Dedifferentiated amniotic fluid mesenchymal stem cell (primary cell): ENCODE measurements around the gene CCDC91.
"Not testable (repeated sequence)": the region's sequence is repeated elsewhere in the genome, so short reads cannot be mapped to it uniquely, and the experiment has no call there.

ENCODE experiments used
- DNase-seq: peaks from one replicate; pipeline ENCODE4 v3.0.0-alpha.2; 2016; ENCODE audit errors: extremely low spot score

CCDC91 gene

DNA sequence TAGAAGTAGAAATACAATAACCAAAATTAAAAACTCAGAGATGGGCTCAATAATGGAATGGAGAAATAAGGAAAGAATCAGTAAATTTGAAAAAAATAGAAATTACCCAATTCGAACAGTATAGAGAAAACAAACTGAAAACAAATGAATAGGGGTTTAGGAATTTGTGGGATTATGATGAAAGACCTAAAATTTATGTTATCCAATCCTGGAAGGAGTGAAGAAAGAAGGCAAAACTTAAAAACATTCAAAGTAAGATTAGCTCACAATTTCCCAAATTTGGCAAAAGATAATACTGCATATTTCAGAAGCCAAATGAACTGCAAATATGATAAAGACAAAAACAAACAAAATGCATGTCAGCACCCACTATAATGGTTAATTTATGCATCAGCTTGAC lies 177.1 kb downstream of the CCDC91 start:
- no peak for DNase-seq

DNA sequence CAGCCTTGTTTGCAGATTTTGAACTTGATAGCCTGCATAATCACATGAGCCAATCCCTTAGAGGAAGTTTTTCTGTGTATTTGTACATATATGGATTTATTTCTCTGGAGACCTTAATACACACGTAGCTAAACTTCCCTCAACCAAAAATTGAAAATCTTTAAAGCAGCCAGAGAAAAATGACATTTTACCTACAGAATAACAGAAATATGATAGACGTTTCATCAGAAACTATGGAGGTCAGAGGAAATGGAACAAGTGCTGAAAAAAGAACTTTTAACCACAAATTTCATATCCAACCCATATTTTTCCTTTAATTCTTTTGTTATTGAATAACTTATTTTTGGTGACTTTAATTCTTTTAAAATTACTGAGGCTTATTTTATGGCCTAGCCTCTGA lies 177.7 kb downstream of the CCDC91 start:
- DNase-seq = no peak

DNA sequence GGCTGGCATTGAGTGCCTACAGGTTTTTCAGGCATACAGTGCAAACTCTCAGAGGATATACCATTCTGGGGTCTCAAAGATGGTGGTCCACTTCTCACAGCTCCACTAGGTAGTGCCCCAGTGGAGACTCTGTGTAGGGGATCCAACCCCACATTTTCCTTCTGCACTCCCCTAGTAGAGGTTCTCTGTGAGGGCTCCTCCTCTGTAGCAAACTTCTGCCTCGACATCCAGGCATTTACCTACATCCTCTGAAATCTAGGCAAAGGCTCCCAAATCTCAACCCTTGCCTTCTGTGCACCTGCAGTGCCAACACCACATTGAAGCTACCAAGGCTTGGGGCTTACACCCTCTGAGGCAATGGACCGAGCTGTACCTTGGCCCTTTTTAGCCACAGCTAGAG lies 179.2 kb downstream of the CCDC91 start:
- no peak for DNase-seq

DNA sequence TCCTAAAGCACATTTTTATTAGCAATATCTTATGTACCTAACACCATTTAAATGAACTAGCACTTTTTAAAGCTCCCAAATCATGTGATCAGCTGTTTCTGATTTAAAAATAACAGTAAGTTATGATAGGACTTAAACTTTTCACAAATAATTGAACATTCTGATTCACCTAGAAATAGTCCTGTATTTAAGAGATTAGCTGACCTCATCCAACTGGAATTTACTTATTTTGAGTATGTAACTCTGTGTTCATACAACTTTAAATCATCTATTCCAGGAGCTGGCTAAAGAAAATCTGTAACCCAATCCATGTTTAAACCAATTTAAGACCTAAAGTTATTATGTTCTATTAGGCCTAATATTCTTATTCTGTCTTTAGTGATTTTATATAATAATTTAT lies 184.3 kb downstream of the CCDC91 start:
- DNase-seq = no peak

DNA sequence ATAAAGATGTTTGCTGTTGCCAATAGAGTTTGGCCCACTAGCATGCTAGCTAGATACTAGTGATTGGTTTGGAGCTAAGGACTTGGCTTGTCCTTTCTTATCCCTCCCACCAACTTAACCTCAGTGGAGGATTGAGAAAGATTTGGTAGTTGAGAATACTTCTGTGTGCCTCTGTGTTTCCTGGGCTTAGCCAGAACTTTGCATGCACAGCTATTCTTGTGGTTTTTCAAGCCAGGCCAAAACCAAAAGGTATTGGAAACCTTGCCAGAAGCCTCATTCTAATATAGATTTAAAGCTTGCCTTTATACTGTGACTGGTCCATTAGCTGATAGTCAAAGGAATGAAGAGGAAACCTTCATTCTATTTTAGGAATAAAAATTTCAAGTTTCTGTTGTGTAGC lies 188.5 kb downstream of the CCDC91 start:
- peak; percentile 33 for DNase-seq

DNA sequence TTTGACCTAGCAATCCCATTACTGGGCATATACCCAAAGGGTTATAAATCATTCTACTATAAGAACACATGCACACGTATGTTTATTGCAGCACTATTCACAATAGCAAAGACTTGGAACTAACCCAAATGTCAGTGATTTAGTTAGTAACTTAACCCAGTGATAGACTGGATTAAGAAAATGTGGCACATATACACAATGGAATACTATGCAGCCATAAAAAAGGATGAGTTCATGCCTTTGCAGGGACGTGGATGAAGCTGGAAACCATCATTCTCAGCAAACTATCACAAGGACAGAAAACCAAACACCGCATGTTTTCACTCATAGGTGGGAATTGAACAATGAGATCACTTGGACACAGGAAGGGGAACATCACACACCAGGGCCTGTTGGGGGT lies 189.5 kb downstream of the CCDC91 start:
- DNase-seq = not testable (repeated sequence)

DNA sequence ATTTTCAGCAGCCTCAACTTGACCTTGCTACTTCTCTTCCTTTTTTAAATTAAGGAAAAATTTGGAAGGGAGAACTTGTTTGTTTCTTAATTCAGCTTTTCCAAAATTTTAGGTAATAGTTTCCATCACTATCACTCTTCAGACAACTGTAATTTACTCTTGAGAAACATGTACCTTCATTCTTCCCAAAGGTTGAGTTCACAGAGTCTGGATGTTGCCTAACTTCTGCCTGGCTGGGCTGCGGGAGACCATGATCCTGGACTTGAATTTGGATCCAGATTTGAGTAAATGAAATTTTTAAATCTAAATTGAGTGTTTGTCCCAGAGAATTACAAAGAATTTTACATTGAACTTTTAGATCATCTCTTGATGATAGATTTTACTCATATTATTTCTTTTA lies 193.1 kb downstream of the CCDC91 start:
- DNase-seq = no peak

DNA sequence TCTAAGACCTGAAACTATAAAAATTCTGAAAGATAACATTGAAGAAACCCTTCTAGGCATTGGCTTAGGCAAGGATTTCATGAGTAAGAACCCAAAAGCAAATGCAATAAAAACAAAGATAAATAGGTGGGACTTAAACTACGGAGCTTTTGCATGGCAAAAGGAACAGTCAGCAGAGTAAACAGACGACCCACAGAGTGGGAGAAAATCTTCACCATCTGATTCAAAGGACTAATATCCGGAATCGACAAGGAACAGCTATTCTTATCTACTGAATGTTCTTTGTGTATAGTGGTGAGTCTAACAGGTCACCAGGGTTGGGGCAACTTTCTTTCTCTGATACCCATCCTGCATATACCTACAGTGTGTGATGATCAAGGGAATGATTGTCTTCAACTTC lies 198.6 kb downstream of the CCDC91 start:
- DNase-seq = no peak

DNA sequence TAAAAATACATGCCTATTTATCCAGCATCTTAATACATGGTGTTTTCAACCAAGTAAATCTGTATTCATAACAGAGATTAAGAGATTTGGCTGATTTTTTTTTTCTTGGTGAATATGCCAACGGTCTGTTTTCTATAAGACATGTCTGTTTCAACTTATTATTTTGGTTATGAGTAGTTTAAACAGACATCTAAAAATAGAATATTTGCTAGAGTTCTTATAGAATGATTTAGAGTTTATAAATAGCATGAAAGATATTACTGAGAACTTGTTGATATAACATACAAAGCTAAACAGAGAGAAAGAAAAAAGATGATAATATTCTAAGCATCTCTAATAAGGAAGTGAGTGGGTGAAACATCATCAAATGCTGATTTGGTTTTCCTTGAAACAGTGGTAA lies 199.9 kb downstream of the CCDC91 start:
- DNase-seq = no peak

DNA sequence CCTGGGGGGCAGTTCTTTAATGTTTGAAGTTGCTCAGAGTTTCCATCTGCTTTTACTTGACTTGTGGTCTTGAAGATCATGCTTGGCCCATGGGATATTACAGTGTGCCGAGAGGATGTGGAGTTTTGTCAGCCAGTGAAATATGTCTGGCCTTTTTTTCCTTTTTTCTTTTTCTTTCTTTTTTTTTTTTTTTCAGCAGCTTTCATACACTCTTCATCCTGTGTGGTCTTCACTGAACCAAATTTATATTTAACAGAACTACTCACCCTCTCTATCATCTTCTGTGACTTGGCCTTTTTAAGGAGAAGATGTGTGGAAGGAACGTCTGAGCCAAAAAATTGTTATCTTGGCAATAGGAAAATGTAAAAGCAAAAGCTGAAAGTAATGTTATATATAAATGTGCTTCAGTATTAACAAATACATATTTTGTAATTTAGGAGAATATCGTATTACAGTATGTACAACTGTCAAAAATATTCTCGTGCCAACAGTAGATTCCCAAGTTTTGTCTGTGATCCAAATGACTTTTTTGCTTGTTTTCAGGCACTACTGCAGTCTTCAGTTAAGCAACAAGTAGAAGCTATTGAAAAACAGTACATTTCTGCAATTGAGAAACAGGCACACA lies 200.6 kb downstream of the CCDC91 start:
- peak; percentile 72 for DNase-seq

DNA sequence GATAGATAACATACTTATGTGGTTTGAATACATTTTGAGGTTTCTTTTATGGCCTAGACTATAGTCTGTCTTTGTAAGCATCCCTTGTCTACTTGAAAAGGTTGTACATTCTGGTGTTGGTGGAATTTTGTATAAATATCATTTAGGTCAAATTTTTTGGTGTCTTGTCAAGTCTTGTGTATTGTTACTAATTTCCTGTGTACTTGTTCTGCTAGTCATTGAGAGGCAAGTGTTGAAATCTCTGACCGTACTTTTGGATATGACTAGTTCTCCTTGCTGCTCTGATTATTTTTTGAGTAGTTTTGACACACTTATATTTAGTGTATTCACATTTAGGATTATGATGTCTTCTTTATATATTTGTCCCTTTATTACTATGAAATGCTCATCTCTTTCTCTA lies 219.6 kb downstream of the CCDC91 start:
- DNase-seq = no peak

DNA sequence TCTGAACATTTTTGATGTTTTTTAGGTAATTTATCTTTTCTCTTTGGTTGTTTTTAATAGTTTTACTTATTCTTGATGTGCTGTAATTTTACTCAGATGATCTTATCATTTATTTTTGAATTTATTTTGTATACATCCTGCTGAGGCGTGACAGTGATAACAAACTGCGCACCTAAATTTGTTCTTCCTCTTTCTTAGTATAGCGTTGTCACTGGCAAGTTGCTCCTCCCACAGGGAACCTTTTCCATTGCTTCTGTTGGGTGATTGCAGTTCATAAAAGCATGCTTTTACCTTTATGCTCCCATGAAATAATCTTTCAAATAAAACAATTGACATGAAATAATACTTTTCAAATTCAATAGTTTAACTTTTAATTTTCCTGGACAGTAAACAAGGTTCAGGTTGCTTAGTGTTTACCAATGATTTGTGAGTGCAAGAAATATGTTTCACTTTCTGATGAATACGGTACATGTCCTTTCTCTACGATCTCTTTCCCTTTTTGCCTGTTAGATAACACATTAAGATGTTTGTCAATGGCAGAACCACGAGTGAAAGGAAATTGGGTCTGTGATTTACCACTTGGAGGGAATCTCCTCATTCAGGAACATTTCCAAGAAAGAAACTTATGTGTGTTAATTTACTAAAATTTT lies 223.3 kb downstream of the CCDC91 start:
- no peak for DNase-seq

DNA sequence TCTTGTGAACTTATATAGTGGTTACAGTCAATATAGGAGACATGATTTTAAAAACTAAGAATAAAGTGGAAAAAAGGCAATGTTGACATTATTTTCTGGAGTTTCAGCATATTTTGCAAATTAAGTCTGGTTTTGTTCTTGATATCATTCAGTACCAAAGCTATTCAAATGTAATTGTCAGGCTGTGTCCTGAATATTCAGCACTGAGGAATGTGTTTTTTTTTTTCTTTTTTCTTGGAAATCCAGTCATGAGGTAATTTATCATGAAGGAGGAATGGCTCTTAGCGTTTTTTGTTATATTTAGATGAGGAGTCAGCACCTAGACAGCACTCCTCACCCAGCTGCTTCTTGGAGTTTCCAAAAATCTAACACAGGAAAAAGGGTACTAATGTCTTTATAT lies 225.5 kb downstream of the CCDC91 start:
- peak; percentile 83 for DNase-seq

DNA sequence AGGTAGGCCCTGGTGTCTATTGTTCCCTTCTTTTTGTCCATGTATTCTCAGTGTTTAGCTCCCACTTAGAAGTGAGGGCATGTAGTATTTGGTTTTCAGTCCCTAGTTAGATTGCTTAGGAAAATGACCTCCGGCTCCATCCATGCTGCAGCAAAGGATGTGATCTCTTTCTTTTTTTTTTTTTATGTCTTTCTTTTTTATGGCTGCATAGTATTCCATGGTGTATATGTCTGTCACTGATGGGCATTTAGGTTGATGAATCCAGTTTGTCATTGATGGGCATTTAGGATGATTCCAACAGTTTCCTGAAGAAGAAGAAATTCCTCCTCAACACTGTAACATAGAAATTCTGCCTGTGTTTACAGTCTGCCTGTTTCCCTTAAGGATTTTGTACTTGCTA lies 231.1 kb downstream of the CCDC91 start:
- DNase-seq = no peak

DNA sequence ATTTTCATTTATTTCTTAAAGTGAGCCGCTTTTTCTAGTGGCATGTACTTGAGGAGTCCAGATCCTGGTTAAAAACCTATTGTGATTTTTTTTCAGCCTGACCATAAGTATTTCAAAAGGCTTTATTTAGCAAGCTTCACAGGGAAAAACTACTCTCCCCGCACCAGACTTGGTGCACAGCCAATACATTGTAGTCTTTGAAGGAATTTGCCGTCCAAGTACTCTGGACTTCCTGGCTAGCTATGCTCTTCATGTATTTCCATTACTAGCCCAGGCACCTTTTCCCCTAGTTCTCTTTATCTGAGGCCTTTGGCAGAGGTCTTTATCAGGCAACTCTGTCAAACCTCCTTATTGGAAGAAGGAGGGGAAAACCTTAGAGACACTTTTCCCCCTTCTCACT lies 234.7 kb downstream of the CCDC91 start:
- no peak for DNase-seq

DNA sequence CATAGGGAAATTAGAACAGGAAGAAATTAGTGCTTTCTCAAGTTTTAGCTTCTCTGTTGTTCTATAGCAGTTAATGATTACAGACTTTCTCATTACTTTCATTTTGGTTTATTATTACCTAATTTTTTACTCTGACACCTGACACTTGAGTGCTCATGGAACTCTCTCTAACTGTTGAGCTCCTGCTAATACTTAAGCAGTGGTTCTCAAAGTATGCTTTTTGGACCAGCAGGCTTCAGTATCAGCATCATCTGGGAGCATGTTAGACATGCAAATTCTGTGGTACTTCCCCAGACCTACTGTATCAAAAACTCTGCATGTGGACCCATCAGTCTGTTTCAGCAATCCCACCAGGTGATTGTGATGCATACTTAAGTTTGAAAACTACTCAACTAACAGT lies 235.3 kb downstream of the CCDC91 start:
- DNase-seq = no peak

DNA sequence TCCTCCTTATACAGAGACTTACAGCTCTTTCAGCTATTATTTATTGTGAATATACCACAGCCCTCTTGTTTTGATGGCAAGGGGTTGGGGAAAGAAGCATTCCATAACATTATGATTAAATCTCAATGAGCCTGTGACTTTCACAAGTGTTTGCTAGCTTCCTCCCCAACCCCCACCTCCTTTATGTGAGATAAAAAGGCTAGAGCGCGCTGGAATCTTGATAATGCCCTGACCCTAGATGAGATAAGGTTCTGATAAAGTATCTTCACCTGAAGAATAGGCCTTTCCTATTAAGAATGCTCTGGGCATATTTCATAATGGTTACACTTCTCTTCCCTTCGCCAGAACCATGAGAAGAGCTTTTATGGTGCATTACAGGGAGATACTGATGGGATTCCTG lies 236.8 kb downstream of the CCDC91 start:
- DNase-seq = no peak

DNA sequence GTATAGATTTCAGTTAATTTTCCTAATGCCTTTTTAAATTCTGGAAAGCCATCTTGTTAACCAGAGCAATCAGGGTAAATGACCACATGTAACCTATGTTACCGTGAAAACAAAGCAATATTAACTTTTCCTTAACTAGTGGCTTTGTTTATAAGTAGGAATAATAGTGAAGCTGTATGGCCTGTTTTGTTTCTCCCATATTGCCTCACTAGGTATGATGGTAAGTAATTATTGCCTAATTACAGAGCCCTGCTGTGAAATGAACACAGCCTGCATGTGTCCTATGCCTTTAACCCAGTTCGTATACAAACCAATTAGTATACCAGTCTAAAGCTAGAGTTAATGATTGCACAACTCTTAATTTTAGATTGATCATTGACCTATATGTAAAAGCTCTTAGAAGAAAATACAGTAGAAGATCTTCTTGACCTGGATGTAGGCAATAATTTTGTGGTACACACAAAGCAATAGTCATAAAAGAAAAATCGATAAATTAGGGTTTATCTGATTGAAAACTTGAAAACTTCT lies 249.9 kb downstream of the CCDC91 start:
- no peak for DNase-seq

DNA sequence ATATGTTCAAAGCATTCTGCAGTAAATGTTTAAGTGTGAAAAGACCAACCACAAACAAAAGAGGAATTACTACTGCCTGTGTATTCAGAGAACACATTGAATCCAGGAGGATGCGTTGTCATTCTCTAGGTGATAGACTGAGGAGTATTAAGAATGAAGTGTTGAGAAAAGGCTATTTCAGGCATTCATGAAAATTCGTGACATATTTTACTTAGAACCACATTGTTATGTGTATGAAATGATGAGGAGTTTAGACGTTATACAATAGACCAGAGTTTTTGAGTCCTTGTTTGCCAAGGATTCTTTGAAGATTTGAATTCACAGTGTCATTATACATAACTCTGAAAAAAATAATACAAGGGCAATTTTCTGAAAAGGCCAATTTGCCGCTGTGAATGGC lies 251.8 kb downstream of the CCDC91 start:
- DNase-seq = no peak

DNA sequence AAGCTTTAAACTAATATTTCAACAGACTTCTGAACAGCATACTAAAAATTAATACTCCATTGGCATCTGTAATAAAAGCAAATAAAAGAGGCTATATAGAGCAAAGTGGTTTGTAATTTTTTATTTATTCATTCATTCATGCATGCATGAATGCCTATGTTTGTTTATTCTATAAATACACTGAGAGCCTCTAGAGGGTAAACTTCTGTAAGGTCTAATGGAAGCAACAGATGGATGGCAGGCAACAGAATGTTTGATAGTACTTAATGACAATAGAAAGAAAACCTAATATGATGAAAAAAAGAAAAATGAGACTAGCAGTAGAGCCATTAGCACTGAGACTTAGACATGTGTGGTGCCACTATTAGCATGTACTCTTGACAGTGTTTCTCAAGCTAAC lies 253.1 kb downstream of the CCDC91 start:
- no peak for DNase-seq

DNA sequence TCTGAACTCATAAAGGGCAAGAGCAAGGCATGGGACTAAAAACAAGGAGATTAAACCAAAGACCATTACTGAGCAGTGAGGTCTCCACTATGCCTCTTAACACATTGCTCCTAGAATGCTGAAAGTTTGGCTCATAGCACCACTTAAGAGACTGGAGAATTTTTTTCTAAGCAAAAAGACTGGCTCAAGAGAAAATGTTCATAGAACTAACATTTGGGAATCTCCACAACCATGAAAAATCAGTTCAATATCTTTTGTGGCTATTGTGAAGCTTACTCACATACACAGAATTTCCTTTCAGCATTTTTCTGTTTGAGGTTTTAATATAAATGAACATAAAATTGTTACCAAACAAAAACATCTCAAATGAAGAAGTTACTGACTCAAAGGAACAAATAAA lies 255.8 kb downstream of the CCDC91 start:
- DNase-seq = no peak

DNA sequence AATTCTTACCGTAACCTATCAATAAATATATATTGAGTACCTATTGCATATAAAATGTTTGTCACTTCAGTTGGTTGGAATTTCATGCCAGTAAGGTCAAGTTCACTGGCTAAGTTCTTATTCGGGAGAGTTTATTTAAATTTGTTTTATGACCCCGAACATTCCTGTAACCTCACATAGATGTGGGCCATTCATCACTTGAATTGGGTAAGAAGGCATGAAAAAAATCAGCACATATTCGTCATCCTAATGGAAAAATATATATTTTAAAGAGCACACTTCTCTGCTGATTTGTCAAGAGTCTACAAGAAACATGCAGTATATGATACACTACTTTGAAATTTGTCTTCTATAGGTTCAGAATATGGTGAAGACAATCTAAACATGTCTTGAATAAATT lies 263.4 kb downstream of the CCDC91 start:
- DNase-seq = no peak

DNA sequence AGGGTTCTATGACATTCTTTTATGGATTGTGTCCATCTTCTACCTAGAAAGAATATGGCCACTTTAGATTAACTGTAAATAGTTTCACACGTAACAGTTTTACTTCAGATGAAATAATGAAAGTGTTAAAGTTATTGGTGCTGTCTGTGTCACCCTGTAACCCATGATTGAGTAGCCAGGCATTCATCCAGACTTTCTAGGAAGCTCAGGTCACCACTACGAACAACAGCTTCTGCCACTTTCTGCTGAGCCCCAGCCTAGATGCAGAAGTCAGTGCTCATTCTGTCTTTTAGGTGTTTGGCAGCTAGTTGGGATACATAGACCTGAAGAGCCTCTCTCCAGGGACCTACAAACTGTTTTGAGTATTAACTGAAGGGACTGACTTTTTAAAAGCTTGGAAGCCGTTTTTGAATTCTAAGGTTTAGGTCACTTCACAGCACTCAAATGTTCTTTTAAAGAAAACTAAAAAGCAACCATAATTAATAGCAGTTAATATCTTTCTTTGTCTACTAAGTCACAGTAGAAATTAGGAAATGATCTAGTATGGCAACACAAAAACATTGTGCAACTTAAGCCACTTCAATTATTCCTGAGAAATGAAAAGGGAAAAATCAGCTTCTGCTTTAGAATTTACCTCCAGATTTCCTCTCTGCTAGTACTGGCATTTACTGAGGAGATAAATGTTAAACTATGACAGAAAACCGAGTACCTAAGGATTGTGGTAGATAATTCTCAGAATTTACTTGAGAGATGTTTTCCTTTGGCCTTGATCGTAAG lies 266.9 kb downstream of the CCDC91 start:
- no peak for DNase-seq
